BLaER1 treated with 17β-estradiol and CSF1 and Interleukin-3, amounts not matched to agents 10 nM and 100 nM (cell line): ENCODE measurements around the gene ENPP4.

Experiments
- H3K27ac ChIP-seq, 11 experiments: shearing (Covaris generic); formaldehyde crosslinking; 2 replicates each; pipeline ENCODE4 v1.8.1; 2022
- H3K27me3 ChIP-seq, 11 experiments: shearing (Covaris generic); formaldehyde crosslinking; 2 replicates each; pipeline ENCODE4 v1.8.1; 2022
- H3K36me3 ChIP-seq, 11 experiments: shearing (Covaris generic); formaldehyde crosslinking; 2 replicates each; pipeline ENCODE4 v1.8.1; 2022
- H3K4me1 ChIP-seq, 10 experiments: shearing (Covaris generic); formaldehyde crosslinking; 2 replicates each; pipeline ENCODE4 v1.8.1; 2022
- H3K4me2 ChIP-seq, 11 experiments: shearing (Covaris generic); formaldehyde crosslinking; 2 replicates each; pipeline ENCODE4 v1.8.1; 2022
- H3K4me3 ChIP-seq, 10 experiments: shearing (Covaris generic); formaldehyde crosslinking; 2 replicates each; pipeline ENCODE4 v1.8.1; 2022
- H3K9ac ChIP-seq, 11 experiments: shearing (Covaris generic); formaldehyde crosslinking; 2 replicates each; pipeline ENCODE4 v1.8.1; 2022
- H3K9me3 ChIP-seq, 11 experiments: shearing (Covaris generic); formaldehyde crosslinking; replicated peaks in 1 of 11; 2 replicates each; pipeline ENCODE4 v1.8.1; 2022
- H4K20me1 ChIP-seq, 11 experiments: shearing (Covaris generic); formaldehyde crosslinking; 2 replicates each; pipeline ENCODE4 v1.8.1; 2022
- Cebpa-rat ChIP-seq, 11 experiments: shearing (Covaris generic); IDR thresholded peaks; 2 replicates each; pipeline ENCODE4 v1.8.1; 2022

Gene ENPP4

GRCh38 chr6:46186583-46186982, 56.8 kb downstream of the ENPP4 start:
- H3K27me3 ChIP-seq, result no peaks in the 10 kb centered on the region
- no peaks in the 10 kb centered on the region for H3K4me1 ChIP-seq
- H4K20me1 ChIP-seq, result no peaks in the 10 kb centered on the region
- H3K4me2 ChIP-seq, result no peak overlapping the region
- no peak for TF ChIP-seq Cebpa-rat (IDR thresholded peaks at IDR 0.05)
- no peak overlapping the region for H3K4me3 ChIP-seq
- H3K27ac ChIP-seq, result no peak overlapping the region
- H3K36me3 ChIP-seq, result no peaks in the 10 kb centered on the region
- no peak overlapping the region for H3K9ac ChIP-seq
- H3K9me3 ChIP-seq, result no peaks in the 10 kb centered on the region

- Histone ChIP-seq H3K4me2 (no peak overlapping the region), H3K4me3 (no peak overlapping the region), H3K9me3 (no peaks in the 10 kb centered on the region), H3K27me3 (no peaks in the 10 kb centered on the region), H3K9ac (no peak overlapping the region), H3K36me3 (no peaks in the 10 kb centered on the region), H4K20me1 (no peaks in the 10 kb centered on the region), H3K4me1 (no peaks in the 10 kb centered on the region), H3K27ac (no peak overlapping the region)
- TF ChIP-seq Cebpa-rat (IDR thresholded peaks at IDR 0.05), result no peak
Observed at GRCh38 chr6:46189726-46190125, 59.9 kb downstream of the ENPP4 start.

GRCh38 chr6:46190889-46191288, 61.1 kb downstream of the ENPP4 start:
- TF ChIP-seq Cebpa-rat (IDR thresholded peaks at IDR 0.05), result no peak
- no peaks in the 10 kb centered on the region for H3K27me3 ChIP-seq
- H3K36me3 ChIP-seq, result no peaks in the 10 kb centered on the region
- no peak overlapping the region for H3K9ac ChIP-seq
- no peaks in the 10 kb centered on the region for H3K9me3 ChIP-seq
- no peak overlapping the region for H3K27ac ChIP-seq
- H3K4me2 ChIP-seq, result no peak overlapping the region
- H3K4me3 ChIP-seq, result no peak overlapping the region
- H4K20me1 ChIP-seq, result no peaks in the 10 kb centered on the region
- H3K4me1 ChIP-seq, result no peaks in the 10 kb centered on the region

GRCh38 chr6:46191961-46192360, 62.2 kb downstream of the ENPP4 start:
- H3K4me3 ChIP-seq, result no peak overlapping the region
- no peaks in the 10 kb centered on the region for H3K36me3 ChIP-seq
- no peak overlapping the region for H3K27ac ChIP-seq
- no peaks in the 10 kb centered on the region for H3K4me1 ChIP-seq
- H3K9ac ChIP-seq, result no peak overlapping the region
- no peak overlapping the region for H3K4me2 ChIP-seq
- no peaks in the 10 kb centered on the region for H3K9me3 ChIP-seq
- no peaks in the 10 kb centered on the region for H3K27me3 ChIP-seq
- no peaks in the 10 kb centered on the region for H4K20me1 ChIP-seq
- no peak for TF ChIP-seq Cebpa-rat (IDR thresholded peaks at IDR 0.05)
